Loucy (cell line): ENCODE measurements around the gene POLD1.

Experiments
- H2AFZ ChIP-seq: fragments of 200-600 bp; sonication (generic); 2 replicates; pipeline ENCODE4 v1.6.0; 2016; ENCODE audit warnings: antibody characterized with exemption, mild to moderate bottlenecking, low read length, moderate library complexity
- H3F3A ChIP-seq: fragments of 200-600 bp; 2 replicates; pipeline ENCODE4 v1.6.0; 2016; ENCODE audit warnings: antibody characterized with exemption, low read depth, mild to moderate bottlenecking
- H3K27me3 ChIP-seq: fragments of 200-600 bp; sonication (generic); 2 replicates; pipeline ENCODE4 v1.6.1; 2014; ENCODE audit warnings: low read length, mild to moderate bottlenecking; ENCODE audit not compliant: insufficient read depth, poor library complexity, severe bottlenecking
- H3K36me3 ChIP-seq: fragments of 200-600 bp; sonication (generic); 2 replicates; pipeline ENCODE4 v1.6.1; 2016; ENCODE audit warnings: low read length; ENCODE audit not compliant: insufficient read depth
- H3K4me1 ChIP-seq: fragments of 200-600 bp; sonication (generic); 2 replicates; pipeline ENCODE4 v1.5.1; 2014; ENCODE audit warnings: low read length, mild to moderate bottlenecking; ENCODE audit not compliant: insufficient read depth, poor library complexity, severe bottlenecking
- H3K4me2 ChIP-seq: fragments of 200-600 bp; sonication (generic); 2 replicates; pipeline ENCODE4 v1.6.0; 2014; ENCODE audit warnings: antibody characterized with exemption, low read length, low read depth, mild to moderate bottlenecking; ENCODE audit not compliant: poor library complexity, severe bottlenecking
- H3K4me3 ChIP-seq: fragments of 200-600 bp; sonication (generic); 2 replicates; pipeline ENCODE4 v1.5.1; 2014; ENCODE audit warnings: low read length, mild to moderate bottlenecking, mixed read lengths; ENCODE audit not compliant: poor library complexity, severe bottlenecking
- H3K79me2 ChIP-seq: fragments of 200-600 bp; sonication (generic); 2 replicates; pipeline ENCODE4 v1.6.1; 2014; ENCODE audit warnings: low read length; ENCODE audit not compliant: insufficient read depth
- H3K9ac ChIP-seq: fragments of 200-600 bp; sonication (generic); 2 replicates; pipeline ENCODE4 v1.6.0; 2014; ENCODE audit warnings: mild to moderate bottlenecking, low read depth, low read length, moderate library complexity; ENCODE audit not compliant: poor library complexity, severe bottlenecking
- H3K9me2 ChIP-seq: fragments of 200-600 bp; sonication (generic); replicated peaks from 2 replicates; pipeline ENCODE4 v1.6.1; 2016; ENCODE audit warnings: low read depth, low read length, mixed read lengths
- H3K9me3 ChIP-seq: fragments of 200-600 bp; sonication (generic); 2 replicates; pipeline ENCODE4 v1.6.1; 2014; ENCODE audit warnings: mild to moderate bottlenecking, antibody characterized with exemption, low read length, low read depth; ENCODE audit not compliant: insufficient read depth
- H4K20me1 ChIP-seq: fragments of 200-600 bp; sonication (generic); 2 replicates; pipeline ENCODE4 v1.6.0; 2014; ENCODE audit warnings: antibody characterized with exemption, low read length, mild to moderate bottlenecking; ENCODE audit not compliant: insufficient read depth, poor library complexity, severe bottlenecking
- EZH2phosphoT487 ChIP-seq: fragments of 200-600 bp; IDR thresholded peaks from 2 replicates; pipeline ENCODE4 v1.6.1; 2018; ENCODE audit warnings: antibody characterized with exemption, mild to moderate bottlenecking, moderate library complexity, borderline replicate concordance
- TF ChIP-seq, protein P1 (sequence below): fragments of 200-600 bp; sonication (generic); conservative IDR thresholded peaks from 2 replicates; pipeline ENCODE4 v1.5.1; 2014; ENCODE audit warnings: mild to moderate bottlenecking, antibody characterized with exemption, low read length

POLD1 gene

DNA sequence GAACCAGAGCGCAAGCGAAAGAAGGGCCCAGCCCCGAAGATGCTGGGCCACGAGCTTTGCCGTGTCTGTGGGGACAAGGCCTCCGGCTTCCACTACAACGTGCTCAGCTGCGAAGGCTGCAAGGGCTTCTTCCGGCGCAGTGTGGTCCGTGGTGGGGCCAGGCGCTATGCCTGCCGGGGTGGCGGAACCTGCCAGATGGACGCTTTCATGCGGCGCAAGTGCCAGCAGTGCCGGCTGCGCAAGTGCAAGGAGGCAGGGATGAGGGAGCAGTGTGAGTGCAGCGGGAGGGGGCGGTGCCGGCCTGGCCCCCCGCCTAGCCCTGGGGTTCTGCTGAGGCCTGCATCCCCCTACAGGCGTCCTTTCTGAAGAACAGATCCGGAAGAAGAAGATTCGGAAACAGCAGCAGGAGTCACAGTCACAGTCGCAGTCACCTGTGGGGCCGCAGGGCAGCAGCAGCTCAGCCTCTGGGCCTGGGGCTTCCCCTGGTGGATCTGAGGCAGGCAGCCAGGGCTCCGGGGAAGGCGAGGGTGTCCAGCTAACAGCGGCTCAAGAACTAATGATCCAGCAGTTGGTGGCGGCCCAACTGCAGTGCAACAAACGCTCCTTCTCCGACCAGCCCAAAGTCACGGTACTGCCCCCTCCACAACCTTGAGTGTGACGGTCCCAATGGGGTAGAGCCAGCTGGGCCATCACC lies 5.8 kb upstream of the POLD1 start:
- Histone ChIP-seq H3K4me1 (peaks cover 10% of the 10 kb centered on the region), H4K20me1 (peaks cover 18% of the 10 kb centered on the region), H3F3A (peaks cover 6% of the 10 kb centered on the region; the same call in 1 of the 2 replicates), H3K9me3 (no peaks in the 10 kb centered on the region), H3K9me2 (no peaks in the 10 kb centered on the region), H3K4me3 (no peak overlapping the region), H2AFZ (no peak overlapping the region), H3K9ac (no peak overlapping the region), H3K79me2 (peaks cover 13% of the 10 kb centered on the region; the same call in 1 of the 2 replicates), H3K27me3 (no peaks in the 10 kb centered on the region), H3K36me3 (peaks cover 28% of the 10 kb centered on the region; the same call in 1 of the 2 replicates), H3K4me2 (no peak overlapping the region)
- TF ChIP-seq EZH2phosphoT487: no peak

DNA sequence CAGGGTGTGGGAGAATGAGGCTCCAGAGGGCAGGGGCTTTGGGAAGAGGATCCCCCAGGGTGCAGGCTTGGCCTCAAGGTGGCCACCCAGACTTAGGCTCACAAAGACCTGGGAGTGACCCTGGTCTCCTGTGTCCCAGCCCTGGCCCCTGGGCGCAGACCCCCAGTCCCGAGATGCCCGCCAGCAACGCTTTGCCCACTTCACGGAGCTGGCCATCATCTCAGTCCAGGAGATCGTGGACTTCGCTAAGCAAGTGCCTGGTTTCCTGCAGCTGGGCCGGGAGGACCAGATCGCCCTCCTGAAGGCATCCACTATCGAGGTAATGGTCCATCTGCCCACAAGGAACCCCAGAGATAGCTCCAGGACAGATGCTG lies 5.3 kb upstream of the POLD1 start:
- TF ChIP-seq, protein P1, sequence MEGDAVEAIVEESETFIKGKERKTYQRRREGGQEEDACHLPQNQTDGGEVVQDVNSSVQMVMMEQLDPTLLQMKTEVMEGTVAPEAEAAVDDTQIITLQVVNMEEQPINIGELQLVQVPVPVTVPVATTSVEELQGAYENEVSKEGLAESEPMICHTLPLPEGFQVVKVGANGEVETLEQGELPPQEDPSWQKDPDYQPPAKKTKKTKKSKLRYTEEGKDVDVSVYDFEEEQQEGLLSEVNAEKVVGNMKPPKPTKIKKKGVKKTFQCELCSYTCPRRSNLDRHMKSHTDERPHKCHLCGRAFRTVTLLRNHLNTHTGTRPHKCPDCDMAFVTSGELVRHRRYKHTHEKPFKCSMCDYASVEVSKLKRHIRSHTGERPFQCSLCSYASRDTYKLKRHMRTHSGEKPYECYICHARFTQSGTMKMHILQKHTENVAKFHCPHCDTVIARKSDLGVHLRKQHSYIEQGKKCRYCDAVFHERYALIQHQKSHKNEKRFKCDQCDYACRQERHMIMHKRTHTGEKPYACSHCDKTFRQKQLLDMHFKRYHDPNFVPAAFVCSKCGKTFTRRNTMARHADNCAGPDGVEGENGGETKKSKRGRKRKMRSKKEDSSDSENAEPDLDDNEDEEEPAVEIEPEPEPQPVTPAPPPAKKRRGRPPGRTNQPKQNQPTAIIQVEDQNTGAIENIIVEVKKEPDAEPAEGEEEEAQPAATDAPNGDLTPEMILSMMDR: no peak
- TF ChIP-seq EZH2phosphoT487: no peak

DNA sequence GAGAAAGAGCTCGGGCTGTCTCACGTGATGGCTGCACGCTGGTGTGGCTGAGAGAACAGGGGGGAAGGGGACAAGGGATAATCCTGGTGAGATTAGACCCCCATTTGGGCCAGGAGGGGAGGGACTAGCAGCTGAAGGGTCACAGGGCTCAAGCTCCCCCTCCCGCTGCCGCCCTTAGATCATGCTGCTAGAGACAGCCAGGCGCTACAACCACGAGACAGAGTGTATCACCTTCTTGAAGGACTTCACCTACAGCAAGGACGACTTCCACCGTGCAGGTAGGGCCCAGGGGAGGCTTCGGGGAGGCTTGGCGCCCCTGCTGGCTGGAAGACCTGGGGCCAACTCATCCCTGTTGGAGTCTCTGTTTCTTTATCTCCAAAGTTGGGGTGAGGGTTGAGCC lies 4.5 kb upstream of the POLD1 start:
- H3K4me2 ChIP-seq: no peak overlapping the region
- H3K27me3 ChIP-seq: no peaks in the 10 kb centered on the region
- peaks cover 14% of the 10 kb centered on the region for H3K79me2 ChIP-seq
- no peaks in the 10 kb centered on the region for H3K9me3 ChIP-seq
- no peak overlapping the region for H2AFZ ChIP-seq
- TF ChIP-seq, protein P1: no peak
- TF ChIP-seq EZH2phosphoT487: no peak
- peaks cover 20% of the 10 kb centered on the region for H4K20me1 ChIP-seq
- H3K9ac ChIP-seq: no peak overlapping the region
- no peak overlapping the region for H3K4me3 ChIP-seq
- H3K9me2 ChIP-seq: no peaks in the 10 kb centered on the region
- peaks cover 28% of the 10 kb centered on the region; the same call in 1 of the 2 replicates for H3K36me3 ChIP-seq
- peaks cover 11% of the 10 kb centered on the region for H3K4me1 ChIP-seq
- peaks cover 8% of the 10 kb centered on the region; the same call in 1 of the 2 replicates for H3F3A ChIP-seq

More for the DNA sequence above, 5.3 kb upstream of the POLD1 start:
- Histone ChIP-seq H3K9me2 (no peaks in the 10 kb centered on the region), H3K9ac (no peak overlapping the region), H4K20me1 (peaks cover 18% of the 10 kb centered on the region), H2AFZ (no peak overlapping the region), H3K4me1 (peaks cover 10% of the 10 kb centered on the region), H3K27me3 (no peaks in the 10 kb centered on the region), H3K4me2 (no peak overlapping the region), H3K9me3 (no peaks in the 10 kb centered on the region), H3K36me3 (peaks cover 28% of the 10 kb centered on the region; the same call in 1 of the 2 replicates), H3K4me3 (no peak overlapping the region), H3F3A (peaks cover 8% of the 10 kb centered on the region; the same call in 1 of the 2 replicates), H3K79me2 (peaks cover 13% of the 10 kb centered on the region; the same call in 1 of the 2 replicates)
